ENCODE results near the gene CSPG5.

GRCh38 chr3:47592066-47592795 is 13.6 kb upstream of the CSPG5 start:
- no peak for TF ChIP-seq CTCF (IDR thresholded peaks at IDR 0.05)
- no peak for TF ChIP-seq POLR2A (IDR thresholded peaks at IDR 0.05)

Data from prostate gland (tissue), 2 donors.